ENCODE data around the gene COL4A2.

DNA sequence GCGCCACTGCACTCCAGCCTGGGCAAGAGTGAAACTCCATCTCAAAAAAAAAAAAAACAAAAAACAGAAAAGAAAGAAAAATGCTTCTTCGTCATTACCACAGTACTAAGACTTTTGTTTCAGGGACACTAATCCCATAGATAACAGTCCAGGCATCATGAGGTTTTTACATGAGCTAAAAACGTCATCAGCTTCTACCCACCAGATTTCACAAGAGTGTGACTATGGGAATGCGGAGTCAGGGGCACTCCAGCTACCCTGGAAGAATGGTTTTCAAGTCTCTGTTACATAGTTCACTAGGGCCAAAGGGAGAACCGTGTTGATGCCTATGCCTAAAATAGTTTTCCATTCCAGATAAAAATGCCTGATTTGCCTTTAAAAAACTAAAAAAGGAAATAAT, 221.3 kb downstream of the COL4A2 start:
- TF ChIP-seq, protein P1, sequence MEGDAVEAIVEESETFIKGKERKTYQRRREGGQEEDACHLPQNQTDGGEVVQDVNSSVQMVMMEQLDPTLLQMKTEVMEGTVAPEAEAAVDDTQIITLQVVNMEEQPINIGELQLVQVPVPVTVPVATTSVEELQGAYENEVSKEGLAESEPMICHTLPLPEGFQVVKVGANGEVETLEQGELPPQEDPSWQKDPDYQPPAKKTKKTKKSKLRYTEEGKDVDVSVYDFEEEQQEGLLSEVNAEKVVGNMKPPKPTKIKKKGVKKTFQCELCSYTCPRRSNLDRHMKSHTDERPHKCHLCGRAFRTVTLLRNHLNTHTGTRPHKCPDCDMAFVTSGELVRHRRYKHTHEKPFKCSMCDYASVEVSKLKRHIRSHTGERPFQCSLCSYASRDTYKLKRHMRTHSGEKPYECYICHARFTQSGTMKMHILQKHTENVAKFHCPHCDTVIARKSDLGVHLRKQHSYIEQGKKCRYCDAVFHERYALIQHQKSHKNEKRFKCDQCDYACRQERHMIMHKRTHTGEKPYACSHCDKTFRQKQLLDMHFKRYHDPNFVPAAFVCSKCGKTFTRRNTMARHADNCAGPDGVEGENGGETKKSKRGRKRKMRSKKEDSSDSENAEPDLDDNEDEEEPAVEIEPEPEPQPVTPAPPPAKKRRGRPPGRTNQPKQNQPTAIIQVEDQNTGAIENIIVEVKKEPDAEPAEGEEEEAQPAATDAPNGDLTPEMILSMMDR (IDR thresholded peaks at IDR 0.05), result no peak
- TF ChIP-seq POLR2AphosphoS5 (IDR thresholded peaks at IDR 0.05), result peak in 1 of 2 donors; percentile 37
- TF ChIP-seq POLR2A (IDR thresholded peaks at IDR 0.05), result peak in 1 of 4 donors; percentile 34
- peak in 2 of 4 donors; percentile 40 to 94 for TF ChIP-seq EP300 (IDR thresholded peaks at IDR 0.05)
